NCI-H510A treated with DMSO at 0.1 percent for 48 hours (cell line): ENCODE data around the gene ADAMTS17.

Source experiments
- DNase-seq: peaks from one replicate; lab custom pipeline; 2025; lab: John Stamatoyannopoulos, UW

Gene ADAMTS17

DNA sequence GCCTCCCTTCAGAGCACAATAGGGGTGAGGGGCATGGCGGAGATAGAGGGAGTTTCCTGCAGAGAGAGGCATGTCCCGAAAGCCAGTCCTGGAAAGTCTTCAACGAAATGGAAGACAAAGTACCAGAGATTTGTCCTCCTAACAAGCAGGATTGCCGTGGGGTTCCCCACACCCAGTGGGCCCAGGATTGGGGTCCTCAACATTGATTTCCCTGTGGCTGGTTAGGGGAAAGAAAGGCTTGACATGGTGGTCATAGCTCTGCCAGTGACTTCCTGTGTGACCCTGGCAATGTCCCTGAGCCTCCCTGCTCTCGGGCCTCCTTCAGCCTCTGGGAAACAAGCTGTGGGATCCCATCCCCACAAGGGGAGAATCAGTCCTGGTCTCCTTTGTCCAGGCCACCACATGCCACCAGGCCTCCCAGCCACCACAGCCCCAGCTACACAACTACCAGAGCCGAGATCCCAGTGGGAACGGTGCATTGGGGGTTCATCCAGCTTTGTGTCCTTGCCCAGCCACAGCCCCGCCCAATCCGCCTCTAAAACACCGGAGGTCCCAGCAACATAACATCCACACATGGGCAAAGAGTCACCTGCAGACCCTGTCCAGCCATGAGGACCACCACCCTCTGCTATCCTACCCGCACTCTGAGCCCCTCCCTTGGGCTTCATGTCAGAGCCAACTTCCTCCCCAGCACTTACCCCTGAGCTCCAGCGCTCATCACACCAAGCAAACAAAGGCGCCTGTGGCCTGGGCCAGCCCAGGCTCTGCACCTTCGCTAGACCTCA, 63.0 kb downstream of the ADAMTS17 start:
- no peak for DNase-seq

DNA sequence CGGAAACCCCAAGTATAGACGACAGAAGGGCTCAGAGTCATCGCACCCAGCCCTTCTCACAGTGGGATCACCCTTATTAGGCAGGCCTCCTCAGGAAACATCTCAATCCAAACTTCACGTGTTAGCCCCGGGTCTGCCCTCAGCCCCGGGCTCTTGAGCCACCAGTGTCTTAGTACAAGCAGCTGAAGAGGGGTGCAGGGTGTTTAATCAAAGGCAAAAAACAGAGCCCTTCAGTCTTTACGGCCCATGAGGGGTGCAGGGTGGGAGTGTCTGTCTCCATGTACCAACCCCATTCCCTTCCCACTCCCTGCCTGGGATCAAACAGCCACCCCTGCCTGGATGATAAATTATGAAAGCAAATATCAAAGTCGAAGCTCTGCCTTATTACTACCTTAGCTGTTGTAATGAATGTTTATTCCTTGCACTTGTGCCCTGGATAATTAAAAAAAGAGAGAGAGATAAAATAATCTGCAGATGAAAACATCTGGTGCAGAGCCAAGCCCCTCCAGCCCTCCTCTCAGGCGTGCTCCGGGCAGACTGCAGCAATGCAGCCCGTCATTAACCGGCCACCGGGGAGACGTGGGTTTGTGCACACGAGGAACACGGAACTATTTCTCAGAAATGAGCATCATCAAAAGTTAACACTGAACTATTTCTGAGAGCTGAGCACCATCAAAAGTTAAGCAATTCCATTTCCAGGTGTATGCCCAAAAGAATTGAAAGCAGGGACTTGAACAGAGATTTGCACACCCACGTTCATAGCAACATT, 64.5 kb downstream of the ADAMTS17 start:
- DNase-seq, result no peak

DNA sequence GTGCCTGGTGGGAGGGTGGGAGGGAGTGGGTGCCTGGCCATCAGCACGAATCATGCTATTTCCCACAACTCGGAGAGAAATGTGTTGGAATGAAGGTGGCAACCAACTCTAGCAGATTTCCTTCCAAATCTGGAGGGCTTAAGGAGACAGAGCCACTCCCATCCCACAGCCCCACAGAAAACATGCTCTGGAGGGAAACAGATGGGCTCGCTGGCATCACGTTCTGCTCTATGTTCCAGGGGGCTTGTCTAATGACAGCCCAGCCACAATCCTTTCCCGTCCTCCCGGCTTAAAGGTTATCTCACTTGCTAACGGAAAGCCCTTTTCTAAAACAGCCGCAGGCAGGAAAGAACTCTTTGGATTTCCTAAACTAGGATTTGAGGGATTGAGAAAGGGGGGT, 65.3 kb downstream of the ADAMTS17 start:
- no peak for DNase-seq

DNA sequence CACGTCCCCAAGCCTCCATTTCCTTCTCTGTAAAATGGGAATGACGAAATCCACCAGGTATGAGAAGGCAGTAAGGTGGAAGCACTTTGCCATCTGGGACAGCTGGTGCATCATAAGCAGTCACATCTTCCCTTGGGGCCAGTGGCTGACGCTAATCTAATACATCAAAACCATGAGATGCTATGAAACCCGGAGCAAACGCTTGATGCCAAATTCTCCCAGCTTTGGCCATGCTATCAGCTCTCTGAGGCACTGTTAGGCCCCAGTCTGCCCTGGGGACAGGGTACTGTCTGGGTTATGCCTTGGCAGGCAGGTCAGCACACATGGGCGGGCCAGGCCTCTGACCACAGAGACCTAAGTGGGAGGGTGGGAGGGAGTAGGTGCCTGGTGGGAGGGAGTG, 66.1 kb downstream of the ADAMTS17 start:
- no peak for DNase-seq

DNA sequence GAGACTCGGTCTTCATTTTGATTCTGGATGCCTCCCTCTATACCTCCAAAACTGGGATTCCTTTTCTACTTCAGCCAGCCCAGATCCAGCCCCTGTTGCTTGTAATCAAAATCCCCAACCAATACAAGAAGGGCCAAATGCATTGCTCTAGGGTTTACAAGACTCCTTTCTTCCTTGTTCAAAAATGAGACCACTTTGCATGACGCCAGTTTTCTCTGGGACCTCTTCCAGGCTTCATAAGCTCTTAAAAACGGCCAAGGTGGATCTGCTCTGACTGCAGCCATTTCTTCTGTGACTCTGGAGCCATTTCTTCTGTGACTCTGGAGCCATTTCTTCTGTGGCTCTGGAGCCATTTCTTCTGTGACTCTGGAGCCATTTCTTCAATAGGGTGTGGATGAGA, 71.9 kb downstream of the ADAMTS17 start:
- no peak for DNase-seq

DNA sequence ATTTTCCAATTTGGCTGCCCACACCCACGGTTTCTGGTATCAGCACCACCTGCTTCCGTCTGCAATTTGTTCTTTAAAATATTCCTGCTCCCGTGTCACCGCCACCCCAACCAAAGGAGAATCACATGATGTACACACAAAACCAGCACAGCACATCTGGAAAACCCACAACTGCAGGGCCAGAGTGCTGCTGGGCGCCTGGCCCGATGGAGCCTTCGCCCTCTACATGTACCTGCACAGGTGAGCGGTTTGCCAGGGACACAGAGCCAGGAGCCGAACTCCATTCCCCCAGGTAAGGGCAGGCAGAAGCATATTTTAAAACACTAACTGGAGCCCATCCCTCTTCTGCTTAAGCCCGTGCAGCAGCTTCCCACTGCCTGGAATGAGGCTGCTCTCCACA, 75.6 kb downstream of the ADAMTS17 start:
- no peak for DNase-seq

DNA sequence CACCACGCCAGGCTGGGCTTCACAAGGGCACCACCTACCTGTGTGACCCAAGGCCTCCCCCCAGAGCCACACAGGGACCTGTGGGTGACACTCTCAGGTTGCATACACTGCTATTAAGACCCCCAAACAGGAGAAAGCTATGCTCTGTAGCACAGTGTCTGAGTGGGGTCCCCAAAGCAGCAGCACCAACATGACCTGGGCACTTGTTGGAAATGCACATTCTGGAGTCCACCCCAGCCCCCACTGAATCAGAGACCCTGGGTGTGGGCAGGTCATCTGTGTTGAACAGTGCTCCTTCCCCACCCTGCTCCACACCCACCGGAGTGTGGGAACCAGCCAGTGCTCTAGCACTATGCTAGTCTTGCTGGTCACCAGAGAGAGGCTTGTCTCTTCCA, 76.1 kb downstream of the ADAMTS17 start:
- DNase-seq, result no peak

DNA sequence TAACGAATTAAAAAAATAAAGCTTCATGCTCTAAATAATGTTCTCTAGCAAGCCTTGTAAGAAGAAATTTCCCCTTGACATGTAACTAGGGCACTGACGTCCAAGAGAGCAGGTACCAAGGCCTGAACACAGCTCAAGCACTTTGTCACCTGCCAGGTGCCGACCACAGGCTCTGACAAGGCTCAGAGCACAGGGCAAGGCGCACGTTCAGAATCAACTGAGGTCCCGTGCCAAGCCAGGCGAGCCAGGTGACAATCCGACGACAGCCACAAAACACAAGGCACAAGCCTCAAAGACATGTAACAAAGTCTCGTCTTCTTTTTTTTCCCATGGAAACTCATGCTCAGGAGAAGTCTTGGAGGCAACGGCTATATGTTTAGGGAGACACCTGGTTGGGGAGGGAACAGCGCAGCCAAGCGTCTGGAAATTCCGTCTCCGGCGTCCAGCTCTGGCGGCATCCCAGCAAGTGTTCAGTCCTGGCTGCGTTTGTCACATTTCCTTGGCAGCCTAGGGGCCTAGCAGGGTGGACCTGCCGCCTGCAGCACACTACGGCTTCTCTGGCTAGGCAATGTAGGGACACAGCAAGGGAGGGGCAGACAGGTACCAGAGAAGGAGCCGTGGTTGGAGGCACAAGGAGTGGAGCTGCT, 76.7 kb downstream of the ADAMTS17 start:
- DNase-seq, result no peak

DNA sequence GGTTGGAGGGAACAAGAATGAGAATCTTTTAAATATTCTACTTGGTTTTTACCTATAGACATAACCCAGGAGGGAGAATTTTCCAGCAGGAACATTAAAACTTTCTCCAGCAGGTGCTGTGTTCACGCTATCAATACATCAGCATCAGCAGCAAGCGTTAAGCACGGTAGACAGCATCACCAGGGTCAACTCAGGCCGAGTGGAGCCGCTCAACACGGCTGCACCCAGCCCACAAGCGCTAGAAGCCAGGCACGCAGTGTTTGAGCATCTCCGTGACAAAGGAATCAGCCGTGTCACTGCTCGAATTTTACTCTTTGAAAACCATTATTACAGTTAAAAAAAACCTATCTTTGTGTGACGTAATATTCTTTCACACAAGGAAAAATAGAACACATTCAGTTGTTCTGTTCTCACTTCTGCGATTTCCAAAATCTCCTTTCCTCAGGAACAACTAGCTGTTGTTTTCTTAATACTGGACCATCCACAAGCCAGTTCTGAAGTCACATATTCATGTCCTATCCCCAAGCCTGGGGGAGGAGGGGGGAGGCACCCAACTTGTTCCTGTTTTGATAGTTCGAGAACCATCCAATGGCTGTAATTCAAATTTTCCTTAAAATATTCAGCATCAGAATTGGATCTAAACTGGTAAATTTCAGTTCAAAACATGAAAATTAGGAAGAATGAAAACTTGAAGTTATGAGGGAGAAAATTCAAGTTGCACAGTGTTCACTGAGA, 77.9 kb downstream of the ADAMTS17 start:
- DNase-seq, result no peak

DNA sequence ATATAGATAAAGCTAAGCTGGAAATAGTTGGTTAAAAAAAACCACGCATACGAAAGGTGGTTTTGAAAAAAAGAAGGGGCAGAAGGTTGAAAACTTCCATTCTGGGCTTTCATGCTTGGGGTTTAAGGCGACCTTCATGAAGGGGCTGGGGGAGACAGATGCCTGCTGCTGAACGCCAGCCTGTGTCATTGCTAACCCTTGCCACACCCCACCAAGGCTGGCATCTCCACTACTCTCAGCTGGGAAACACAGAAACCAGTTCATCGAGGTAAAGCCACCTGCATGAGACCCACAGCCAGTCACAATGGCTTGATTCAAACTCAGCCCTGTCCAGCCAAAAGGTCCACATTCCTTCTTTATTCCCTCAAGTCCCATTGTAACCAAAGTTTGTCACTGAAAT, 78.7 kb downstream of the ADAMTS17 start:
- DNase-seq, result no peak

DNA sequence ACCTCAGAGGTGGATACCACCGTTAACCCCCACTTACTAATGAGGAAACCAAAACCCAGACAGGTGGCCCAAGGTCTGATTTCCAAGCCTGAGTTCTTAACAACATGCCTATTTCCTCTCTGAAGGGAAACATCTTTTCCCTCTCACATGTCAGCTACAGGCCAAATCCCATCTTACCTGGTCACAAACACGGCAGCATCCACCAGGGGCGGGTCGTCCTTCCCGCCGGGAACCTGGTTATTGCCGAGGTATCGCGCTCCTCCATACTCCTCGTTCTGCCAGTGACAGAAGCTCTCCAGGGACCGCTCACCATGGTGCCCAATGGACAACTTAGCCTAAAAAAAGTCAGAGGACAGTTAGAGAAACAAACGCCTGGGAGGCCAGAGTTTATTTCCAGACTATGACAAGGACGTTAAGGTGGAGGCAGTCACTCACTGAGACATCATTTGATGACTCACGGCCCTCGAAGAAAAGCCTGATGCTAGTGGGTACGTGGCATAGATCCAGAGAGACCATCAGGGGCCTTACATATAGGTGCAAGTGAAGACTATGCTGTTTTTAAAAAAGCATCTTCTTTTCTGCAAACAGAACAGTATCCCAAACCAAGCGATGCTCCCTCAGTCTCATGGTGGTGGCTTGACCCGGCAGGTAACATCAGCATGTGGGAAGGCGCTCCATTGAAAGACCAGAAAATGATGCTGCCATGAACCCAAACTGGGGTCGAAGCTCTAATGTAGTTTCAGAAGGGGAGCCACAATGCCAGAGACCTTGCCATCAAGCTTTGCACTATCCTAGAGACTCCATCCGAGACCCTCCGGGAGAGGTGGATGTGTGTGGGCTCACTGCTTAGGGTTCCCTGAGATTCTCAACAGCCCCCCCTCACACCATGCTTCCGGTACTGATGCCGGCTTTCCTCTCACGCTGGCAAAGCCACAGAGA, 80.2 kb downstream of the ADAMTS17 start:
- DNase-seq, result no peak

DNA sequence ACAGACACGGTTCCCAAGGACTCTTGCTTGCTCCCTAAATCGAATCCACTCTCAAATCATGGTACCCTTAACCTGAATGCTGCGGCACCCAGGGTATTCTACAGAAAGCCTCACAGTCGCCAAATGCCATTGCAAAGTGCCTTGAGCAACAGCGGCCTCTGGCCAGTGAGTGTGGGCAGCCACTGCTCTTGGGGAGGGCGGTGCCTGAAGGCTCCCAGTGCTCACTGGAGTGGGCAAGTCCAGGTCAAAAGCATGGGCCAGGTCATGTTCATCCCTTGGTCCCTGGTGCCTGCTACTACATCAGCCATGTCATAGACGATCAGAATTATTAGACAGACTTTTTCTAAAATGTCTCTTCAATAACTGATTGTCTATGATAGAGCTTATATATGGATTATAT, 82.5 kb downstream of the ADAMTS17 start:
- DNase-seq, result no peak

DNA sequence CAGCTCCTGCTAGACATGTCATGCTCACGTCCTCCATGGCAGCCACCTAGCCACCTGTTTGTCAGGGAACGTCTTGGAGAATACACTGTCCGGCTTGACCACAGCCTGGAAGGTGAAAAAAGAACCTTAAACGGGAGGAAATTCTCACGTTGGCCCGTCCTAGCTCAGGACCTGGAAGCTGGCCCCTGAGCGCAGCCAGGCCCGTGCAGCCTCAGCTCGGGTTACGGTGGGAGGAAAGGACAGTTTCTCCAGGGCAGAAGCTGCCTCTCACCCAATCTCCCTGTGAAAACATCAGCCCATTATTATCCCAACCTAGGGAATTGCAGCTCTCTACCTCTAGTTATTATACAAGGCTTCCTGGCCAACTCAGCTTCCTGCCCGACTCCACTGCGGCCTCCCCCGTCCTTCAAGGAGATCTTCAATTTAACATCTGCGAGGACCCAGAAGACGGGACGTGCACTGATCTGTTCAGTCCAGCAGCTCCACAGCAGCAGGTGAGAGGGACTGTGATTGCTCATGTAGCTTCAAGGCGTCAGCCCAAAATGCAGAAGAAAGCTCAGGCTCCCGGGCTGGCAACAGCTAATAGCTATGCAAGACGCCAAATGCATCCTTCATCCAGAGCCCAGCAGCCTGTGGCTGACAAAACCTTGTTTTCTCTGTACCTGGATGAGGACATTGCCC, 84.7 kb downstream of the ADAMTS17 start:
- DNase-seq, result no peak

DNA sequence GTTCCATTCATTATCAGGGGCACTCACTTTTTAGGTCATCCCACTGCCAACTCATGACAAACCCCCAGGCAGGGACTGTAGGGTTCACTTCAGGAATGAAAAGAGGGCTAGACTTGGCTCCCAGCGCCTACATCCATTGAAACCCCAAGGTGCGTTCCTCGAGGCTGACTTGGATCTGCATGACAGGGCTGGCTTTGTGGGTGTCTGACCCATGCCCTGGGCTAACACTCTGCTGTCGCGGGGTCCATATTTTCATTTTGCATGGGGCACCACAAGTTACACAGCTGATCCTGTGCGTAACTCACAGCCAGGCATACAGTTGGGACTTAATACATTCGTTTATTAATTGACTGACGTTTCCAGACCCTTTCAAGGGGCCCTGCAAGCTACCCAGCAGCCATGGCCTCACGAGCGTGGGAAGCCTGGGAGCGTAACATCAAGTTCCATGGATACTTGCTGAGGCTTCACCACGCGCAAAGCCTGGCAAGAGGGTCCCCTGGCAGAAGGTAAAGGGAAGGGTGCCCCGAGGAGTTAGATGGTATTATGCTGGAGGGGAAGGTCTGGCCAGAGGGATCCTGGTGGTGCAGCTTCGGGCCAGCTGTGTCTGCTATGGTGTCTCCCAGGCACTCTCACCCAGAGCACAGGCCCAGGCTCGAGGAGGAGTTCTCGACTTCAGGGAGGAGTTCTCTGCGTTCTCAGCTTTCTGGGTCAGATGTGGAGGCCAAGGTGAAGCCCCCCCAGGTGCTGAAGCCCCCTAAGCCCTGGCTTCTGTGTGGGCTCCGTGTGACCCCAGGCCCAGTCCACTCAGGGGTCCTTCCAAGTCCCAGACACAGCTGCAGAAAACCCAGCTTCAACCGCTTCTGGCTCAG, 85.4 kb downstream of the ADAMTS17 start:
- no peak for DNase-seq

DNA sequence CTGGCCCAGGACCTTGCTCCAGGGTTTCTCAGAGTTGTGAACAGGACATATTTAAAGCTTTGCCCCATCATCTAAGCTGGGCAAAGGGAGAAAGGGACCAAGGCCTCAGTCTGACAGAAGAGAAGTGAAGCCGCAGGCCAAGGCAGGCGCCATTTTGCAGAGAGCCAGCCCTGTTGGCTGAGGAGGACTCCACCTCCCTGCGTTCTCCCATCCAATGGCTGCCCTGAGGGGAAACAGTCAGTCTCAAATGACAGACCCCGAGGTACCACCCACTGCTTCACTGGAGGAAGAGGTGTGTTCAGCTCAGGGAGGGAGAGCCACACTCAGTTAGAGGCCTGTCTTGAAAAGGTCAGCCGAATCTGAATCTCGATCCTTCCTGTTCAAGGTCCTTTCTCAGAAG, 86.1 kb downstream of the ADAMTS17 start:
- no peak for DNase-seq

DNA sequence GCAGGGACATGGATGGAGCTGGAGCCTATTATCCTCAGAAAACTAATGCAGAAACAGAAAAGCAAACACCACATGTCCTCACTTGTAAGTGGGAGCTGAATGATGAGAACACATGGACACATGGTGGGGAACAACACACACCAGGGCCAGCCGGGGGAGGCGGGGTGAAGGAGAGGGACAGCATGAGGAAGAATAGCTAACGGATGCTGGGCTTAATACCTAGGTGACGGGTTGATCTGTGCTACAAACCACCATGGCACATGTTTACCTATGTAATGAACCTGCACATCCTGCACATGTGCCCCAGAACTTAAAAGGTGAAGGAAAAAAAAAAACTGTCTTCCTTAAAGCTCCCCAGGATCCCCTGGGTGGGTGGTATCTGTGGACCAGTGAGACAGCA, 87.1 kb downstream of the ADAMTS17 start:
- no peak for DNase-seq

DNA sequence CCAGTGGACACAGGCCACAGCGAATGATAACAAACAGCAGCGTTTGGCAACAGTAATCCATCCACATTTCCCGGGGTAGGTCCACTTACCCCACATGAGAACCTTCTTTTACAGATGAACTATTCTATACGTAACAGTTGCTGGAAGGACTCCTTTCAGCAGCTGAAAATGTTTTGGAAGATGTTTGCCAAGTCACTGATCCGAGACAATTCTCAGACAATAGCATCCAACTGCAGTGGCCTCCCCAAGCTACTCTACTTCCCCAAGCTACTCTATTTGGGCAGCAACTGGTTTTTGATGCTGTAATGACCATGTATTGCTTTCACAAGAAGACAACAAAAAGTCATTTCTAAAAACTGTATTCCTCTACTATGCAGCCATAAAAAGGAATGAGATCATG, 87.5 kb downstream of the ADAMTS17 start:
- DNase-seq, result no peak

DNA sequence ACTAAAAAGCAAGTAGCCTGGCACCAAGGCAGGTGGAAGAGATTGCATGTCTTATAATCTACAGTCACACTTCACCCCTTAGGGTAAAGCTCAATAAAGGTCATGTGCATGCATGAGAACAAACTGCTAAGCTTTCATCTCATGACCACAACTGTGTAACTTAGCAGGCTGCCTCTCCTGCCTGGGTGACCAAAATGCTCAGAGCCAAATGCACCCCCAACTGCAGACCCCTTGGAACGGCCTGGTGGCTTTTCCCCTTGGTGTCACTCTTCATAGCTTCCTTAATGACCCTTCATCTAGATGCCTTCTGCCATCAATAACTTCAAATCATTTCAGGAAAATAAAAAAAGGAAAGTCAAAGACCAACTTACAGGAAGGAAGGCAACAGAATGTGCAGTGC, 88.1 kb downstream of the ADAMTS17 start:
- no peak for DNase-seq

DNA sequence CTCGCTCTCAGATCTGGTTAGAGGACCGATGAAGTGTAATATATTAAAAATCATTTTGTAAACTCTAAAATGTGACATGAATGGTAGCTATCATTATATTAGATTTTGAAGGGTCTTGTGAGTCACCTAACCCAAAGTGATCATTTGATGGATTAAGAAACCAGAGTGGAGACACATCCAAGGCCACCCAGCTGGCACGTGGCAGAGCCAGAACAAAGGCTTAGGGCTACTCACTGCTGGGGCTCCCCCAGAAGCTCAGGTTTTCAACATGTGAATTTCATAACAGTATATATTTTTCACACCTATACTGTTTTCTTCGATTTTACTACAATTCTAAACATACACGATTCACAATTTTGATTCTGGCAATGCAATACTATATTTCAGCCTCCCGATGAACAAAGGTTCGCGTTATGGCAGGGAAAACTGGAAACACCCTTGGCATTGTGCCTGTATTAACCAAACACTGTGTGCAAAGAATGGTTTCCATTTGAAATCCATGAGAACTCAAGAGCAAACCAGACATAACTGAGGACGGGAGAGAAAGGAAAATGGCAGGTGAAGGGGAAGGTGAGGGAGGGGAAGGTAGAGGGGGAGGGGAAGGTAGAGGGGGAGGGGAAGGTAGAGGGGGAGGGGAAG, 88.9 kb downstream of the ADAMTS17 start:
- DNase-seq, result no peak
